COLO668 (cell line): Measurements from ENCODE around the gene PTPDC1.

ENCODE experiments used
- DNase-seq: peaks from one replicate; lab custom pipeline; 2025; ENCODE audit not compliant: unreplicated experiment; lab: John Stamatoyannopoulos, UW

The PTPDC1 gene, protein sequence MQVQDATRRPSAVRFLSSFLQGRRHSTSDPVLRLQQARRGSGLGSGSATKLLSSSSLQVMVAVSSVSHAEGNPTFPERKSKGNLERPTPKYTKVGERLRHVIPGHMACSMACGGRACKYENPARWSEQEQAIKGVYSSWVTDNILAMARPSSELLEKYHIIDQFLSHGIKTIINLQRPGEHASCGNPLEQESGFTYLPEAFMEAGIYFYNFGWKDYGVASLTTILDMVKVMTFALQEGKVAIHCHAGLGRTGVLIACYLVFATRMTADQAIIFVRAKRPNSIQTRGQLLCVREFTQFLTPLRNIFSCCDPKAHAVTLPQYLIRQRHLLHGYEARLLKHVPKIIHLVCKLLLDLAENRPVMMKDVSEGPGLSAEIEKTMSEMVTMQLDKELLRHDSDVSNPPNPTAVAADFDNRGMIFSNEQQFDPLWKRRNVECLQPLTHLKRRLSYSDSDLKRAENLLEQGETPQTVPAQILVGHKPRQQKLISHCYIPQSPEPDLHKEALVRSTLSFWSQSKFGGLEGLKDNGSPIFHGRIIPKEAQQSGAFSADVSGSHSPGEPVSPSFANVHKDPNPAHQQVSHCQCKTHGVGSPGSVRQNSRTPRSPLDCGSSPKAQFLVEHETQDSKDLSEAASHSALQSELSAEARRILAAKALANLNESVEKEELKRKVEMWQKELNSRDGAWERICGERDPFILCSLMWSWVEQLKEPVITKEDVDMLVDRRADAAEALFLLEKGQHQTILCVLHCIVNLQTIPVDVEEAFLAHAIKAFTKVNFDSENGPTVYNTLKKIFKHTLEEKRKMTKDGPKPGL

GRCh38 chr9:94084314-94084713 is at the start of gene PTPDC1:
TSS of gene PTPDC1 (plus strand) at chr9:94084464. CDS start at chr9:94084531, 67 bp downstream.
- no peak for DNase-seq

GRCh38 chr9:94034511-94034910 is 49.8 kb upstream of the PTPDC1 start:
- DNase-seq, result no peak

DNA sequence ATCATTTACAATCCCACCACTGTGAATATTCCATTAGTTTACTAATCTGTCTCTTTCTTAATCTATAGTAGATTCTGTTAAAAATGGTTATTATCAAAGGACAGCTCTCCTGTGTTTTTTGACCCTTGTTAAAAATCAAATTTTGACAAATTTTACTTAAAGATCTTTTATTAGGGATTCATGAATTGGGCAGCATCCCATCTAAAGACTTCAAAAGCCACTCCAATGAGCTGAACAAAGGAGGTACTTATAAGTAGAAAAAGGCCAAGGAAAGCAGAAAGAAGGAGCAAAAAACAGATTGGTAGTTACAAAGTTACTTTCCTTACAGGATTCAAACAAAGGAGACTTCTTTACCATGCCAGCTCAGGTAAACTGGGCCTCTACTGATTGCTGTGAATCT is 44.5 kb upstream of the PTPDC1 start:
- no peak for DNase-seq

- DNase-seq, result no peak
Observed at GRCh38 chr9:94042516-94043360, 41.5 kb upstream of the PTPDC1 start.

- no peak for DNase-seq
Observed at GRCh38 chr9:94054716-94055115, 29.5 kb upstream of the PTPDC1 start.

DNA sequence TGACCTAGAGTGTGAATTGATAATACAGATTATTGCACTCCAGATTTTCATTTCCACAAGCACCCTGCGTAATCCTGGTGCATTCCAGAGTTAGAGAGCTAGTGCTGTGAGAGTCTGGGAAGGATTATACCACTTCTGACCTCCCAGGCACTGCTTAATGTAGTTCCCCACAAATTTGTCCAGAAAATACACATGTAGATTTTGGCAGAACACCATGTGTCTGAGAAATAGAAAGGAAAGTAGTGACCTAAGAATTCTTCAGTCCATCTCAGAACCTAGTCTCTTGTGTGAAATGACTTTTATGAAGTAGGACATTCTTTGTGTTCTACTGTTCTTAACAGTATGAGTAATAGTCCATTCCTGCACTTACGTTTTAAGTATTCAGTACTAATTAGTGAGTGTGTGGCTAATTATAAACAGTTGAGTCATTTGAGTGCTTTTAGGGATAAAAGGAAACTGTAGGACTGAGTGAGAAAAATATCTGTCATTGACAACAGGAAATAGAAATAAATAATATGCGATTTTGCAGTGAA is 27.8 kb upstream of the PTPDC1 start:
- no peak for DNase-seq

DNA sequence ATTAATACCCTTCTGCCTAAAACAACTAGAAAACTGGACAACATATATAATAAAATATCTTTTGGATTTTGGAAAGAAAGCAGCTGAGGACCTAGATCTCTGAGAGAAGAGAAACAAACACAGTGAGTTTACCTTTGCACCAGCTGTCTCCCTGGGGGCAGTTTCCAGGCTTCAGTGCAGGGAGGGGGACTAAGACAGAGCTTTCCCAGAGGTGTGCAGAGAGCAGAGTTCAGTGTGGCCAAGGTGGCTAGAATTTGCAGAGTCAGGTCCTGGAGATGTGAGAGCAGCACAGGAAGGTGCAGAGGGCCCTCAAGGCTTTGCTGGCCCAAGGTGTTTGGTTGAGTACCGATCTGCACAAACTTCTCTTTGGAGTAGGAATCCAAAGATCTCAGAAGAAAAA is 26.3 kb upstream of the PTPDC1 start:
- DNase-seq, result peak; percentile 23

DNA sequence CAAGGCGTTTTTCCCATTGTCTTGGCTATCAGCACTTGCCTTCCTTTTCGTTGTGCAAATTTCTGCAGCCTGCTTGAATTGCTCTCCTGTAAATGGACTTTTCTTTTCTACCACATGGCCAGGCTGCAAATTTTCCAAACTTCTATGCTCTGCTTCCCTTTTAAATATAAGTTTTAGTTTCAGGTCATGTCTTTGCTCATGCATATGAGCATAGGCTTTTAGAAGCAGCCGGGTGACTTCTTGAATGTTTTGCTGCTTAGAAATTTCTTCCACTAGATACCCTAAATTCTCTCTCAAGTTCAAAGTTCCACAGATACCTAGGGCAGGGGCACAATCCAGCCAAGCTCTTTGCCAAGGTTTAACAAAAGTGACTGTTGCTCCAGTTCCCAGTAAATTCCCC is 22.4 kb upstream of the PTPDC1 start:
- no peak for DNase-seq

GRCh38 chr9:94065535-94065961 is 18.7 kb upstream of the PTPDC1 start:
- peak; percentile 68 for DNase-seq

DNA sequence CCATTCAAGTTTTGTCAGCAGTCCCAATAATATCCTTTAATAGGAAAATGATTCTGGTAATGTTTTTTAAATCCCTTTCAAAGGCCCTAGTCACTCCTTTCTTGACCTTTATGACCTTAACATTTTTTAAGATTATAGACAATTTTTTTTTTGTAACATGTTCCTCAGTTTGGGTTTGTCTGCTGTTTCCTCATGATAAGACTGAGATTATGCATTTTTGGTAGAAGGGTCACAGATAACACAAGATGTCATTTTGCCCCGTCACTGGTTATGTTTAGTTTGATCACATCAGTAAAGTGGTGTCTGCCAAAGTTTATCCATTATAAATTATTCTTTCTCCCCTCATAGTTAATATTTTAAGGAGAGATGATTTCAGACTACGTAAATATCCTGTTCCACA is 16.0 kb upstream of the PTPDC1 start:
- no peak for DNase-seq

DNA sequence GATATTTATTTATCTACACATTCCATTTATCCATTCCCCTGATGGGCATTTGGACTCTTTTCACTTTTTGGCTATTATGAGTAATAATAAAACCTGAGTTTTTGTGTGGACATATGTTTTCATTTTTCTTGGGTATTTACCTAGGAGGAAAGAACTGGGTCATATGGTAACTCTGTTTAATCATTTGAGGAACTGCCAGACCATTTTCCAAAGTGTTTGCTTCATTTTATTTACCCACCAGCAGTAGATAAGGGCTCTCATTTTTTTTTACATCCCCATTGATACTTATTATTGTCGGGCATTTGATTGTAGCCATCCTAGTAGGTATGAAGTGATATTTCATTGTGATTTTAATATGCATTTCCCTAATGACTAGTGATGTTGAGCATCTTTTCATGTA is 7.7 kb upstream of the PTPDC1 start:
- no peak for DNase-seq

DNA sequence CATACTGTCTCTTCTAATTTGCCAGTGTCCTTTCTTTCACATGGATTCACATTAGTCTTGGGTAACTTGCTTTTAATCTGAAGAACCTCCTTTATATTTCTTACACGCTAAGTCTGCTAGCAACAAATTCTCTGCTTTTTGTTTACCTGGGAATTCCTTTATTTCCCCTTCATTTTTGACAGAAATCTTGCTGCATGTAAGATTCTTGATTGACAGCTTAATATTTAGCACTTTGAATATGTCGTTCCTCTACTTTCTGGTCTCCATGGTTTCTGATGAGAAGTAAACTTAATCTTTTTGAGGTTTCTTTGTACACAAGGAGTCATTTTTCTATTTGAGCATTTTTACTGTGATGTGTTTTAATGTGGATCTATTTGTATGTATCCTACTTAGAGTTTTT is 6.2 kb upstream of the PTPDC1 start:
- DNase-seq, result no peak

DNA sequence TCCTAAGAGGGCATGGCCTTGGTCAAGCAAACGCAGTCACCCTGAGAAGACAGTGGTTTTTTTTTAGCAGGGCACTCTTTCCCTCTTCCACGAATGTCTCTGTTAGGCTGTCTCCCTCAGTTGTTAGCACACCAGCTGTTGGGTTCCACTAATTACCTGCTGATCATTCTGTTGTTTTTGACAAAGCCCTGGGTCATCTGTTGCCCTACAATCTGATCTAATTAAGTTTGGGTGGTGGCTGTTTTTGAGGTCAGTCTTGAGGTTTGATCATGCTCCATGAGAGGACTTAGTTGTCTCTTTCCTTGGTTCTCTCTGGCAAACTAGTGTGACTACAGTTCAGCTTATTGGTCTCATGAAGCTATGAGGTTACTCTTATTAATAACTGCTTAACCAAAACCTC is 5.0 kb upstream of the PTPDC1 start:
- no peak for DNase-seq

DNA sequence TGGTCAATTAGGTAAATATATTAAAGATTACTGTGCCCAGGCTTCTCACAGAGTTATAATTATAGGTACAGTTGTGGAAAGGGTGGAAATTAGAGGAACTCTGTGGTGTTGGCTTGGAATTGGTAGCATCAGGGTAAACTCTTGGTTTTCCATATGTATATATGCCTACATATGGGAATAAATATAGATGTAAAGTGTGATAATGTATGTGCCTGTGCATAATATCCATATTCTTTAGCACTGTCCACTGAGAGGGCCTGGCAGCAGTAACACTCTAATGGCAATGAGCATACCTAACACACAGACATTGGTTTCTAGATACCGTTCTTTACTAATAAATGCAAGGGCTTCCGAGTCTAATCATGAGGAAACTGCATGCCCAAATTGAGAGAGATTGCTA is 4.0 kb upstream of the PTPDC1 start:
- DNase-seq, result no peak

DNA sequence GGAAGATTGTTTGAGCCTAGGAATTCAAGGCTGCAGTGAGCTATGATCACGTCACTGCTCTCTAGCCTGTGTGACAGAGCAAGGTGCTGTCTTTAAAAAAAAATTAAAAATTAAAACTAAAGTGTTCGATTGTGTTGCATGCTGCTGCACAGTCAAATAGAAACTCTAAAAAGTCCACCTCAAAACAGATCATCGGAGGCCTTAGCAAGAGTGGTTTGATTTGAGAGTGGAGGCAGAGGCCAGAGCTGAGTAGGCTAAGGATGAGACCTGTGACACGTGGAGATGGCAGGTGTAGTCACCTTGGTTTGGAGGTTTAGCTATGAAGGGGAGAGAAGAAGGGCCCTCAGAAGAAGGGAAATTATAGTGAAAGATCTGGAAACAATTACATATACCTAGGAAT is 2.8 kb upstream of the PTPDC1 start:
- no peak for DNase-seq

GRCh38 chr9:94081864-94082463 is 2.3 kb upstream of the PTPDC1 start:
- DNase-seq, result no peak

GRCh38 chr9:94082553-94082952 is 1.7 kb upstream of the PTPDC1 start:
- no peak for DNase-seq

- DNase-seq, result no peak
Observed at GRCh38 chr9:94082956-94083355, 1.3 kb upstream of the PTPDC1 start.

- no peak for DNase-seq
Observed at GRCh38 chr9:94083384-94083783, 880 bp upstream of the PTPDC1 start.

GRCh38 chr9:94085062-94085639 is 887 bp downstream of the PTPDC1 start:
- DNase-seq, result no peak
